NT2/D1 (cell line): ENCODE data around the gene STXBP1.

ENCODE experiments used
- DNase-seq: peaks from one replicate; pipeline ENCODE4 v3.0.0-alpha.2; 2011; ENCODE audit warnings: low read depth, low spot score
- H3K27me3 ChIP-seq: 2 replicates; pipeline ENCODE4 v1.6.0; 2011; ENCODE audit warnings: mild to moderate bottlenecking; ENCODE audit not compliant: insufficient read length, insufficient read depth
- H3K36me3 ChIP-seq: 2 replicates; pipeline ENCODE4 v1.6.1; 2011; ENCODE audit warnings: mild to moderate bottlenecking, low read length, mixed read lengths; ENCODE audit not compliant: insufficient read depth, insufficient read length
- H3K4me1 ChIP-seq: 2 replicates; pipeline ENCODE4 v1.5.1; 2011; ENCODE audit not compliant: insufficient read depth, insufficient read length
- H3K4me3 ChIP-seq: 2 replicates; pipeline ENCODE4 v1.5.1; 2011; ENCODE audit warnings: low read depth; ENCODE audit not compliant: insufficient read length
- H3K9ac ChIP-seq: 2 replicates; pipeline ENCODE4 v1.6.0; 2011; ENCODE audit warnings: low read depth; ENCODE audit not compliant: insufficient read length
- H3K9me3 ChIP-seq: 2 replicates; pipeline ENCODE4 v1.5.1; 2011; ENCODE audit warnings: mild to moderate bottlenecking, low read length; ENCODE audit not compliant: insufficient read depth
- SUZ12 ChIP-seq: IDR thresholded peaks from 2 replicates; pipeline ENCODE4 v1.6.1; 2011; ENCODE audit not compliant: insufficient read length, insufficient read depth; ENCODE audit errors: extremely low read depth
- YY1 ChIP-seq: IDR thresholded peaks from 2 replicates; pipeline ENCODE4 v1.6.1; 2011; ENCODE audit not compliant: insufficient read length, insufficient read depth
- ZNF274 ChIP-seq: IDR thresholded peaks from 2 replicates; pipeline ENCODE4 v1.6.1; 2011; ENCODE audit warnings: mild to moderate bottlenecking, low read depth, low read length

The STXBP1 gene

DNA sequence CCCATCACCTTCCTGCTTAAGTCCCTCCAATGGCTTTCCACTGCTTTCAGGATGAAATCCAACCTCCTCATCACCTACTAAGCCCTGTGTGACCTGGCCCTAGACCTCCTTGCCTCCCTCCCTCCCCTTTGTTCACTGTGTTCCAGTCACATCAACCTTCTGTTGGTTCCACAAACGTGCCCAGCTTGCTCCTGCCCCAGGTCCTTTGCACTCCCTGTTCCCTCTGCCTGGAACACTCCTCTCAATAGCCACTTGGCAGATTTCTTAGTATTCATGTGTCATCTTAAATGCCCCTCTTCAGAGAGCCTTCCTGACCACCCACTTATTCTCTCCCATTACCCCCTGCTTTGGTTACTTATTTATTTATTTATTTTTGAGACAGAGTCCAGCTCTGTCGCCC, 24.1 kb upstream of the STXBP1 start:
- TF ChIP-seq YY1 (no peak), SUZ12 (no peak), ZNF274 (no peak)
- no peak overlapping the region for H3K9ac ChIP-seq
- no peaks in the 10 kb centered on the region for H3K27me3 ChIP-seq
- no peak for DNase-seq
- H3K36me3 ChIP-seq = no peaks in the 10 kb centered on the region
- H3K4me3 ChIP-seq = no peak overlapping the region
- H3K4me1 ChIP-seq = no peaks in the 10 kb centered on the region
- H3K9me3 ChIP-seq = no peaks in the 10 kb centered on the region

DNA sequence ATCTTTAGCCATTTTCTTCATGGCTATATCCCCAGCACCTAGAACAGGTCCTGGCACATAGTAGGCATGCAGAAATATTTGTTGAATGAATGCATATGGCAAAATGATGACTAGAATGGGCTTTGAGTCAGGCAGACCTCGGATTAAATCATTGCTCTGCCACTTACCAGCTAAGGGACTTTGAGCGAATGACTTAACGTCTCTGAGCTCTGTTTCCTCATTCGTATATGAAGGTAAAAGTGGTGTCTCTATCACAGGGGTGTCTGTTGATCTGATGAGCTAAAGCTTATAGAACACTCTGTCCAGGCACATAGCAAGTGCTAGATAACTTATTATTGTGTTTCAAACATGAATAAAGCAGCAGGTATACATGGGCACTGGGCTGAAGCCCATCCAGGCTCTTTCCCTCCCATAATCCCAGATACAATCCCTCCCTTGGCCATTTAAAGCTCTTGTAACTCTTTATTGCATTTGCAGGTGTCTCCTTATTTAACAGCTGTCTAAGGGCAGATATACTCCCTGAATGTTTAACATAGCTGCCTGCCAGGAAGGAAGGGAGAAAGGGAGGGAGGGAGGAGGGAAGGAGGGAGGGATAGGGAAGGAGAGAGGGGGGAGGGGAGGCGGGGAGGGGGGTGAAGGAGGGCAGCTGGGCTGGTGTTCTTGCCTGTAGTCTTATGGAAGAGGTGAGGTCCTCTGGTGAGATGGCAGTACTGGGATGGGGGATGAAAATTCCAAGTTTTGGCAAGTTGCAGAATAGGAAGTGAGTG, 23.2 kb upstream of the STXBP1 start:
- no peak for DNase-seq
- H3K4me1 ChIP-seq = no peaks in the 10 kb centered on the region
- no peak for TF ChIP-seq SUZ12
- no peak for TF ChIP-seq YY1
- TF ChIP-seq ZNF274 = no peak
- H3K36me3 ChIP-seq = no peaks in the 10 kb centered on the region
- H3K27me3 ChIP-seq = no peaks in the 10 kb centered on the region
- no peaks in the 10 kb centered on the region for H3K9me3 ChIP-seq
- no peak overlapping the region for H3K9ac ChIP-seq
- no peak overlapping the region for H3K4me3 ChIP-seq

DNA sequence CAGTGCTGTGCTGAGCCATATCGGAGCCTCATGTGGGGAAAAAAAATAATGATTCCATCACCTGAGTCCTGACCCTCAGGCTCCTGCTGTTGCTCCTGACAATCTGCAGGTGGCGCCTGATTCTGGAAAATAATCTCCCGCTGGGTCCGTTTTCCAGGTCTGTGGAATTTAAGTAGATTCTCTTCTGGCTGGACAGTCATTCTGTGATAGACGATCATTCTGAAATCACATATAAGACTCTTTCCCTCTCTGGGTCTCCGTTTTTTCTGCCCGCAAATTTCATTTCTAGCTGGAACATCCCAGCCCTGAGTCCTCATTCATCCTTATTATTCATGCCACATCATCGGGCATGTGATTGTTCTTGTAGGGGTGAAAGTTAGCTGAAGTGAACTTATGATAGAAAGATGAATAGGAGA, 22.1 kb upstream of the STXBP1 start:
- Histone ChIP-seq H3K9me3 (no peaks in the 10 kb centered on the region), H3K9ac (no peak overlapping the region), H3K4me3 (no peak overlapping the region)

DNA sequence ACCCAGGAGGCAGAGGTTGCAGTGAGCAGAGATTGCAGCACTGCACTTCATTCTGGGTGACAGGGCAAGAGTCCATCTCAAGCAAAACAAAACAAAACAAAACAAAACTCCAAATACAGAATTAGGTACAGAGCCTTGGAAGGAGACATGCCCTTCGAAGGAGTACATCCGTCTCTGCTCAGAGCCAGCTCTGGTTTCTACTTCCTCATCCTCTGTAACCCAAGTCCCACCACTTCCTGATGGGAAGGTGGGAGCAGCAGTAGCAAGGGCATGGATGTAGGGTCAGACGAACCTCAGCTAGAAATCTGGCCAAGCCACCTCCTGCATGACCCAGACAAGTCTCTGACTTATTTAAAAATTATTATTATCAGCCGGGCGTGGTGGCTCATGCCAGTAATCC, 16.5 kb upstream of the STXBP1 start:
- TF ChIP-seq YY1 = no peak
- TF ChIP-seq SUZ12 = no peak
- TF ChIP-seq ZNF274 = no peak
- Histone ChIP-seq H3K4me3 (no peak overlapping the region), H3K4me1 (peaks cover 12% of the 10 kb centered on the region), H3K9me3 (no peaks in the 10 kb centered on the region), H3K36me3 (no peaks in the 10 kb centered on the region), H3K9ac (no peak overlapping the region), H3K27me3 (no peaks in the 10 kb centered on the region)
- no peak for DNase-seq

More for the DNA sequence above, 22.1 kb upstream of the STXBP1 start:
- peak; percentile 52 for DNase-seq
- Histone ChIP-seq H3K4me1 (peaks cover 4% of the 10 kb centered on the region), H3K36me3 (no peaks in the 10 kb centered on the region), H3K27me3 (no peaks in the 10 kb centered on the region)
- TF ChIP-seq YY1 (no peak), SUZ12 (no peak), ZNF274 (no peak)

DNA sequence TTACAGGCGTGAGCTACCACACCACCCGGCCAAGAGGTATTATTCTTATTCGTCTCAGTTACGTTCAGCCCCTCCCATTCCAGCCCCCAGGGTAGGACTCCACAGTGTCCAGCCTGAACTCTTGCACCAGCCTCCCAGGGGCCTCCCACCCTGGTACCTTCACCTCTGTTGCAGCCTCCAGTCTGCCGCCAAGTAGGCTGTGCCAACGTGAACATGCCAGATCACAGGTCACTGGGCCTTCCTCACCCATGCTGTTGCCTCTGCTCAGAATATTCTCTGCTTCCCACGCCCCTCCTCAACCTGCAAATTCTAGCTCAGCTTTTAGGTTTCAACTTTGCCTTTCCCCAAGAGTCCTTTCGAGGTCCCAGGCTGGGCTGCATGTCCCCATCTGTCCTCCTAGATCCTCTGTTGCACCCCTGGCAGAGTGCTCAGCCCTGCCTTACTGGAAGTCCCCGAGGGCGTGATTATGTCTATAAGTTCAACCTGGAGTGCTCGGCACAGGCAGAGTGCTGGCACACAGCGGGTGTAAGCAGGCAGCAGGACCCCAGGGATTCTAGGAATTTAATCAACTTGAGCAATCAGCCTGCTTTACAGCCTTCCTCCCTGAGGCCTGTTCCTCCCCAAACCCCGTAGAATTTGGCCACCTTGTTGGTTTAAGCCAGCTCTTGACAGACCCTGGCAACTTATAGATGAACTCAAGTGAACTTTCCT, 13.1 kb upstream of the STXBP1 start:
- no peak for TF ChIP-seq ZNF274
- no peak for TF ChIP-seq SUZ12
- TF ChIP-seq YY1 = no peak

DNA sequence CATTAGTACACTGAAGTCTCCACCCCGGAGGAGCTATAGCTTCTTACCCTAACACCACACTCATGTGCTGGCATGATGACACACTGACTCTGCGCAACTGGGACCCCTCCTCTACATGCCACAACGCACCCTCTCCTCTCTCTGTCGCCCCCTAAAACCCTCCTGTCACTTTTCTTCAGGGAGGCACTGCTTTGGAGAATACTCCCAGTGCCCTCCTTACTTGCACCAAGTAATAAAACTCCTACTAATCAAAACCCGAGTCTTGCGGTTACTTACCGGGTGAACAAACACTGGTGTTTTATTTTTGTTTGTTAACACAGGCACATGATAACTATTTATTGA, 12.6 kb upstream of the STXBP1 start:
- no peak for TF ChIP-seq SUZ12
- TF ChIP-seq ZNF274 = no peak
- no peak for TF ChIP-seq YY1
- H3K27me3 ChIP-seq = no peaks in the 10 kb centered on the region
- H3K36me3 ChIP-seq = no peaks in the 10 kb centered on the region
- H3K4me3 ChIP-seq = no peak overlapping the region
- no peak overlapping the region for H3K9ac ChIP-seq
- peaks cover 9% of the 10 kb centered on the region for H3K4me1 ChIP-seq
- no peaks in the 10 kb centered on the region for H3K9me3 ChIP-seq
- DNase-seq = no peak

More for the DNA sequence above, 13.1 kb upstream of the STXBP1 start:
- Histone ChIP-seq H3K27me3 (no peaks in the 10 kb centered on the region), H3K9me3 (no peaks in the 10 kb centered on the region), H3K4me3 (no peak overlapping the region), H3K36me3 (no peaks in the 10 kb centered on the region), H3K9ac (no peak overlapping the region), H3K4me1 (peaks cover 12% of the 10 kb centered on the region)
- DNase-seq = no peak

DNA sequence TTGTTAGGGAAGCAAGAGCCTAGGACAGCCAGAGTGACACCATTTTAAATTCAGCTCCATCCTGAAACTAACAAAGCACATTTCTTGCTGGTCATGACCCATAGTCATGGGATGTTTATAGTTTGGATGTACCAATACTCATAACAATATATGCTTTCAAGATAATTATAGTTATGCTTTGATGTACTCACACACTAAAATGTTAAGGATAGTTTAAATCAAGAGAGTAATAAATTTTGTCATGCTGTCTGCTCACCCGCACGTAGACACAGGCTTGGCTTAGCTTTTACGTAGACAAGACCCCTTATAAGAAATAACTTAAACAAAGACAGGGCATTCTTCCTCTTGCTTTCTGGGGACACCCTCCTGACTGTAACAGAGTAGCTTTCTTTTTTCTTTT, 8.9 kb upstream of the STXBP1 start:
- no peaks in the 10 kb centered on the region for H3K27me3 ChIP-seq
- no peak for DNase-seq
- no peak overlapping the region for H3K4me3 ChIP-seq
- no peak overlapping the region for H3K9ac ChIP-seq
- TF ChIP-seq ZNF274 = no peak
- TF ChIP-seq SUZ12 = no peak
- TF ChIP-seq YY1 = no peak
- peaks cover 11% of the 10 kb centered on the region for H3K4me1 ChIP-seq
- H3K36me3 ChIP-seq = no peaks in the 10 kb centered on the region
- no peaks in the 10 kb centered on the region for H3K9me3 ChIP-seq
